ENCODE measurements around the gene ZSWIM8.

GRCh38 chr10:73788864-73789658 is 3.7 kb downstream of the ZSWIM8 start:
- no peak for TF ChIP-seq CTCF (IDR thresholded peaks at IDR 0.05)
- TF ChIP-seq POLR2A (IDR thresholded peaks at IDR 0.05), result no peak
